Ammon's horn (tissue), 1 donor: Measurements from ENCODE around the gene ITGB1.
A peak's percentile ranks its signal among the peaks of the same experiment; 100 is the strongest.
"Not testable (repeated sequence)": the region's sequence is repeated elsewhere in the genome, so short reads cannot be mapped to it uniquely, and the experiment has no call there.

Source experiments
- DNase-seq: peaks from one replicate; pipeline ENCODE4 v3.0.0-alpha.2; 2016; ENCODE audit warnings: low spot score

ITGB1 gene

GRCh38 chr10:32958085-32959005 is at the start of gene ITGB1:
Gene ITGB1, minus strand, starts transcription at chr10:32958230. Its CDS starts 22,672 bp downstream, at chr10:32935558.
- peak; percentile 96 for DNase-seq

- no peak for DNase-seq
Observed at GRCh38 chr10:33006342-33006887, 48.4 kb upstream of the ITGB1 start.

GRCh38 chr10:33005322-33006301 is 47.6 kb upstream of the ITGB1 start:
- peak; percentile 48 for DNase-seq

- no peak for DNase-seq
Observed at GRCh38 chr10:33001908-33002492, 44.0 kb upstream of the ITGB1 start.

- DNase-seq, result not testable (repeated sequence)
Observed at GRCh38 chr10:32998060-32998581, 40.1 kb upstream of the ITGB1 start.

- DNase-seq, result no peak
Observed at GRCh38 chr10:32995751-32996150, 37.7 kb upstream of the ITGB1 start.

GRCh38 chr10:32995066-32995622 is 37.1 kb upstream of the ITGB1 start:
- DNase-seq, result no peak

GRCh38 chr10:32994632-32995031 is 36.6 kb upstream of the ITGB1 start:
- not testable (repeated sequence) for DNase-seq

- DNase-seq, result not testable (repeated sequence)
Observed at GRCh38 chr10:32992310-32992709, 34.3 kb upstream of the ITGB1 start.

GRCh38 chr10:32990811-32991210 is 32.8 kb upstream of the ITGB1 start:
- no peak for DNase-seq

- DNase-seq, result no peak
Observed at GRCh38 chr10:32988604-32989003, 30.6 kb upstream of the ITGB1 start.

GRCh38 chr10:32987172-32987571 is 29.1 kb upstream of the ITGB1 start:
- no peak for DNase-seq

- DNase-seq, result no peak
Observed at GRCh38 chr10:32985775-32986350, 27.8 kb upstream of the ITGB1 start.

- DNase-seq, result no peak
Observed at GRCh38 chr10:32985341-32985764, 27.3 kb upstream of the ITGB1 start.

GRCh38 chr10:32984003-32984600 is 26.1 kb upstream of the ITGB1 start:
- DNase-seq, result no peak

GRCh38 chr10:32982911-32983909 is 25.2 kb upstream of the ITGB1 start:
- no peak for DNase-seq

GRCh38 chr10:32982293-32982709 is 24.3 kb upstream of the ITGB1 start:
- DNase-seq, result no peak

- no peak for DNase-seq
Observed at GRCh38 chr10:32981760-32982159, 23.7 kb upstream of the ITGB1 start.
